Erythroblast (primary cell): ENCODE measurements around the gene NFIB.

ENCODE experiments used
- DNase-seq, 2 experiments: peaks; one replicate each; lab custom pipeline; 2025; lab: John Stamatoyannopoulos, UW
- GATA1 ChIP-seq: IDR thresholded peaks from 2 replicates; pipeline ENCODE4 v1.6.1; 2011; ENCODE audit warnings: low read depth, mild to moderate bottlenecking, control low read depth, low read length, moderate library complexity
- POLR2A ChIP-seq: IDR thresholded peaks from 2 replicates; pipeline ENCODE4 v1.6.1; 2011; ENCODE audit warnings: mild to moderate bottlenecking, low read length

NFIB gene

DNA sequence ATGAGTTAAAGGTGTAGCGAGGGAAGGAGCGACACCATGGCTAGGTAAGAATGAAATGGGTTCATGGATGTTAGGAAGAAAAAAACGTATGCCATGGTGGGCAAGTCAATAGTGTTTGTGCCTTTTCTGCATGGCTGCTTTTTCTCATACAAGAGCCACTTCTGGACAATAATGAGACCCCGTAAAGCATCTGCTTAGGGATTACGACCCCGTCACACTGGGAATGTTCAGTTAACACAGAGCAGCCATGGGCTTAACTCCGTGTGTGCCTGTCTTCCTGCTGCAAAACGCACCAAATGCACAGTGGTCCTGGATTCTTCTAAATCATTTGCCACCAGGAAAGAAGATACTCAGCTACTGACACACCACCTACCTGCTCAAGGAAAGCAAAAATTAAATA lies 81.8 kb downstream of the NFIB start:
- TF ChIP-seq POLR2A: no peak
- TF ChIP-seq GATA1: no peak
- DNase-seq: no peak

DNA sequence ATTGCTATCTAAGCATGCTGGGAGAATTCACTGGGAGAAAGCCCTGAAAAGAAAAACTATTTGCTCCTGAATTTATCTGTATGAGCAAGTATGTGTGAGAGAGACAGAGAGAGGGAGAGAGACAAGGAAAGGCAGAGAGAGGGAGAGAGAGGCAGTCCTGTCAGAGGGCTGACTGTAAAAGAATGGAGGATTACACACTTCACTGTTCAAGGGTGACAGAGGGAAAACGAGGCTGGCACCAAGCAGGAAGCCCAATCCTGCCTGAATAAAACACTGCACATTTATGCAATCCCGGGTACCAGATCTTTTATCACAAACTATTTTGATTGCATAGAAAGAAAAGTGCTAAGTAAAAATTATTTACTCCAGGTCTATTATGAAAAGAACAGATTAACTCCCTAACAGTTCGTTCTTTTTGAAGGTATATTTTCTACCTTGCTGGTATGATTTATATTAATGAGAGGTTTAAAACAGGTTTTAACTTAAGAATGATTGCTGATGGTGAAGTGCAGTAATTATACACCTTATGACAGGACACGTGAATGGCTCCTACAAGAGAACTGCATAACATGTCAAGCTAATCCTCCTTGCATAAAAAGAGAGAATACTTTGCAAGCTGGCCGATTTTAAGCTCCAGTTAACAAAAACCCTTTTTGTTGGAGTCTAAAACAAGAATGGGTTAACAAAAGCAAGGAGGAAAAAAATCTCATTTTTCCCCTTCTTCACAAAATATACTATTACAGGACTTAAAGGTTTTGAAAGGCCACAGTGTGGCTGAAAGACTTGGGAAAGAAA lies 82.5 kb downstream of the NFIB start:
- TF ChIP-seq GATA1 (no peak), POLR2A (no peak)
- no peak for DNase-seq

DNA sequence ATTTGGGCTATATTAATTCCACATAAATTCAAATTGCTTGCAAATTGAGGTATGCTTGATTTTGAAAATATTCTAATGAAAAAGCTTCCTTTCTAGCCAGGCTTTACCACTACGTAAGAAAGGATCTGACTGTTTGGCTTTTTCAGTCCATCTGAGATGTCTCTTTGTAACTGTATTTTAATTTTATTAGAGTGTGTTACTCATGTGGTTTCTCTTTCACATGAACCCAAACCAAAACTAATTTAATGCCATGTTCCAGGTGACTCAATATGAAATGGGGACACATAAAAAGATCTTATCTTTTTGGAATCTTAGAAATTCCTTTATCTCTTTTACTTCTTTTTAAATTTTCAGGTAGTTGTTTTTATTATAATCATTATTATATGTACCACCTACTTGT lies 85.3 kb downstream of the NFIB start:
- TF ChIP-seq GATA1 (no peak), POLR2A (no peak)
- no peak for DNase-seq

DNA sequence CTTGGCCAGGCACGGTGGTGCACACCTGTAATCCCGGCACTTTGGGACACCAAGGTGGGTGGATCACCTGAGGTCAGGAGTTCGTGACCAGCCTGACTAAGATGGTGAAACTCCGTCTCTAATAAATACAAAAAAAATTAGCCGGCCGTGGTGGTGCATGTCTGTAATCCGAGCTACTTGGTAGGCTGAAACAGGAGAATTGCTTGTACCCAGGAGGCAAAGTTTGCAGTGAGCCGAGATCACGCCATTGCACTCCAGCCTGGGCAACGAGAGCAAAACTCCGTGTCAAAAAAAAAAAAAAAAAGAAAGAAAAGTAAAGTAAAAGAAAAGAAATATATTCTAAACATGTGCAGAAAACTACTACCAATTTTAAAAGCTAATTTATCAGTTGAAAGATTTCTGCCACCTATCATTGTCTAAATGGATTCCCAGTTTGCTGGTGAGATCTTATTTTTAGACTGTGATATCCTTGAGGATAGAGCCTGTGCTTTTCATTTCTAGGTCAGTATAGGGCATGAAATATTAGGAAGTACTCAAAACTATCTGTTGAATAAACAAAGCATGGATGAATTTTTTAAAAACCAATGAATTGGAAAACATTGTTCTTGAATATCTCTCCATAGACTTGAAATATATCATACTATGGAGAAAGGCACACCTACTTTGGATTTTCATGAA lies 86.9 kb downstream of the NFIB start:
- TF ChIP-seq POLR2A: no peak
- TF ChIP-seq GATA1: no peak
- DNase-seq: no peak

DNA sequence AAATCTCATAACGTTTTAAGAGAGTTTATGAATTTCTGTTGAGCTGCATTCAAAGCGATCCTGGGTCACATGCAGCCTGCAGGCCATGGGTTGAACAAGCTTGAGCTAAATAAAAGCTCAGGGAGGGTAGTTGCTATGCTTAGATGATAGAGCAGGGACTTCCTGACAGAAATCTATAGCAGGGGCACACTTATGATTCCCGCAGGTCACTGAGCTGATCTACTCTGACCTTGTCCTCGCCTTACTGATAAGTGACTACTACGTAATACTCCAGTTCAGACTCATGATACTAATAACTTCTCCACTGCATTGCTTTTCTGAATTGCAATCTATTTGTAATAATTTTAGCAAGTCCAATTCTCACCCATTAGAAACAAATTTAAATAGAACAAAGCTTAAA lies 90.9 kb downstream of the NFIB start:
- no peak for DNase-seq
- no peak for TF ChIP-seq POLR2A
- TF ChIP-seq GATA1: no peak

DNA sequence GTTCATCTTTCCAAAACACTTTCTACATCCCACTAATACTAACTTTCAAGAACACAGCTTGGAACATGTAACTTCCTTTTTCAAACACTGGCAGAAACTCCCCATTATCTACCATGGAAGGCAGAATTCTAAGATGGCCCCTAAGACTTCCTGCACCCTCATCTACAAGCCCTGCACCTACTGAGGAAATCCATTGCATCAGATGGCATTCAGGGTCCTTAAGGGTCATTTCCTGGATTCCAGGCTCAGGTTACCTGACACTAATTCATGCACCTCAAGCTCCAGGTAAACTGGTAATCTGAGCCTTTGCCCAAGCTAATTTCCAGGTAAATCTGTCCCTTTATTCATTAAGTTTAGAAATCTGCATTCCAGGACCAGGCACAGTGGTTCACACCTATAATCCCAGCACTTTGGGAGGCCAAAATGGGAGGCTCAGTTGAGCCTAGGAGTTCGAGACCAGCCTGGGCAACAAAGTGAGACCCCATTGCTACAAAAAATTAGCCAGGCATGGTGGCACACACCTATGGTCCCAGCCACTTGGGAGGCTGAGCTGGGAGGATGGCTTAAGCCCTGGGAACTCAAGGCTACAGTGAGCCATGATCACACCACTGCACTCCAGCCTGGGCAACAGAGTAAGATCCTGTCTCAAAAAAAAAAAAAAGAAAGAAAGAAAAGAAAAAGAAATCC lies 91.6 kb downstream of the NFIB start:
- no peak for TF ChIP-seq GATA1
- TF ChIP-seq POLR2A: no peak
- no peak for DNase-seq

DNA sequence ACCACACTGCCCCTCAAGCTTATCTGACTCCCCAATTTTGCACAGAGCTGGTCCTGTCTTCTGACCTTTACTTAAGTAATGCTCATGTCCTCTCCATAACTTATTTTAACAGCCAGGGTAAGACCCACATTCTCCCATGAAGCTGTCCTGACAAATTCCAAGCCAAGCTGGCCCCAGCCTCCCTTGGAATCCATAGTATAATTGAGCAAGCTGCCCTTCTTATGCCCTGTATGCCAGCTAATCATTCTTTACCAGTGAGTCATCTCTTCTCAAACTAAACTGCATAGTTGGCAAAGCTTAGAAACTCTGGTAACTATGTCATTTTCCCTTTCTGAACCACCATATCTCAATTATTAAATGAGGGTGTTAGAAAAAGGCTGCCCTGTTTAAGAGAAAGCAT lies 92.4 kb downstream of the NFIB start:
- no peak for DNase-seq
- TF ChIP-seq GATA1: no peak
- TF ChIP-seq POLR2A: no peak

DNA sequence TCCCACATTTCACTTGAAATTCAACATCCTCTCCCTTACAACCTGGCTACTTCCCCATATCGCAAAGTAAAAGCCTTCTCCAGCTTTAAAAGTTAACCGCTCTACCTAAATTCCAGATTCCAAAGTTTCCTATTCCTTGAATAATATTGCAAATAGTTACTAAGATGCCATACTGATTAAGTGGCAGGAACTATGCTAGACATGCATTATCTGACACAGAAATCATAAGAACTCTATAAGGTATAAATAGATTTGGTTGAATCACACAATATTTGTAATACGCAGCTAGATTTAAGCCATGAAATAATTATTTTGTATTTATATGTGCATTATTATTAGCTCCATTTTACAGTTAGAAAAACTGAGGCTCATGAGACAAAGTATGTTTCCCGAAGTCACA lies 92.8 kb downstream of the NFIB start:
- TF ChIP-seq GATA1 (no peak), POLR2A (no peak)
- DNase-seq: no peak

DNA sequence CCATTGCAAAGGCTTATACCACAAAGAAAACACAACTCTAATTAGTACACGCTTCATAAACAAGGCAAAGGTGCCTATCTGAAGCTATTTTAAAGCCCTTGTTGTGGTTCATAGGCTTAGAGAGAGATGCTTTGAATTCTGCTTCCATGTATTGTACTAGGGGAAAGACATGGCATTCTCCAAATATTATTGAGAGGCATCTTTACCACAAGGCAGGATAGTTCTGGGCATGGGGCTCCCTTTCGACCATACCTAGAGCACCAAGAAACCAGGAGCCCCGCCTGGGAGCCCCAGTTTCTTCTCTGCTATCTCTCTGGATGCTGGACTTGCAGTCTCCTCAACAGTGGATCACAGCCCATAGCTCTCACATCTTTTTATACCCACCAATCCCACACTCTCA lies 93.7 kb downstream of the NFIB start:
- TF ChIP-seq POLR2A: no peak
- TF ChIP-seq GATA1: no peak
- no peak for DNase-seq

DNA sequence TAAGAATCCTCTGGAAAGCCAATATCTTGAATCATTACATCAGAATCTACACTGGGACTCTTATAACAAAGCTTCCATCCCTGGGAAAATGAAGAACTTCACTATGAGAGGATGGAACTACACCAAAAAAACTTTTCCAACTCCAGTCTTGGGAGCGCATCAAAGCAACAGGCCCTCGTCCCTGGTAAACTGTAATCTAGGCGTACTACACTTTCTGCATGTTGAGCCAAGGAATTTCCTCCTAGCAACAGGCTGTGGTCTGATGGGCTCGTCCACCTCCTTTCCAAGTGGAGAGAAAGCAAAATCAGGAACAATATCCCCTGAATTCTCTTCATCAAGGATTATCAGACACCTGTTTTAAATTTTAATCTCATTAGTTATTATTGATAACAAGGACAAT lies 94.1 kb downstream of the NFIB start:
- no peak for DNase-seq
- TF ChIP-seq POLR2A: no peak
- TF ChIP-seq GATA1: no peak

DNA sequence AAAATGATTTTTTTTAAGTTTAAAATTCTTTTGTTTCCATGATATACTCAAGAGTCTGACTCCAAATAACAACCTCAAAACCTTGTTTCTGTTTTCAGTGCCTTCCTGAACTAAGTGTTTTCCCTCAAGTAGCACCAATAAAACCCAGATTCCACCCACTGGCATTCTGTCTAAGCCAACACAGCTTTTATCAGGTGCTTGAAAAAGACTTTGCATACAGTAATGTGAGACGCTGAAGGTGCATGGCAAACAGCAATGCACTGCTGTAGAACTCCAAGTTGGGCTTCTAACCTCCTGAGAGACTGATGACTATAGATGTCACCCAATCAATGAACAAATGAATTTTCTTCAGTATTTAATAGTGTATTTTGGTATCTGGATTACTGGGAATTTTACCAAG lies 95.7 kb downstream of the NFIB start:
- no peak for TF ChIP-seq POLR2A

DNA sequence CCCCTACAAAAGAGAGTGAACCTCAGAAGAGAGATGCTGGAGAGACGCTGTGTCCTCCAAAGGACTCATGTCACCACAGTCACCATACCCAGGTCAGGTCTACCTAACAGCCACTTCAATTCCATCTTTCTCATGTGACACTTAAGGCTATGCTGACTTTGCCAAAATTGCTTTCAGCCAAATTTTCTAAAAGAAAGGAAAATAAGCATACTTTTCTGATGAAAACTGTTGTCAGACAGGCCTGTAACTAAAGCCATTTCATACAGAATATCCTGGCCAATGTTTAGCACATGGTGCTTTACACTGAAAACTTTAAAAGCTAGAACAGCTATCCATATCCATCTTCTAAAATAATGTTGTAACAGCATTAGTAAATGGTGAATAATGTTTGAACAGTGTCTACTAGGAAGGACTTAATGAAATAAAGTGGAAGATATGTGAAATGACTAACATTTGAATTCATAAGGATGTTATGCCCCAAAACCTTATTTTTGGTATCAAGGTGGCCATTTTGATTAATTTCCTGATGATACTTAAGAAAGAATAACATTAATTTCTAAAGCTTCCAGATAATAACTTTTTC lies 97.2 kb downstream of the NFIB start:
- DNase-seq: no peak
- TF ChIP-seq POLR2A (no peak), GATA1 (no peak)

More for the DNA sequence above, 95.7 kb downstream of the NFIB start:
- DNase-seq: no peak

DNA sequence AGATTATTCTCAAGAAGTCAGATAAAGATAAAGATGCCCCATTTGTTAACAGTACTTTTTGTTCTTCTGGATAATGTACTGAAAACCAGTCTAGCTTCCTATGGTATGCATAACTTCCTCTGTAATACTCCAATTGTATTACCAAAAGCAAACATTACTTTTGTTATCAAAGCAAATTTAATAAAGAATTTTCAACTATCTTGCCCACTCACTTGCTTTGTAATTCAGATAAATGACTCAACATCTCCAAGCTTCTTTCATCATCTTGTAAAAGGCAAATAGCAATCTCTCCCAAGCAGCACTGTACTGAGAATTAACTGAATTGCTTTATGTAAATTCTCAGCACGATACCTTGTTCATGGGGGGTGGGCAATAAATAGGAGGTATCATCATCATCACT lies 98.3 kb downstream of the NFIB start:
- no peak for TF ChIP-seq POLR2A
- TF ChIP-seq GATA1: no peak
- DNase-seq: peak in 1 of 2 experiments; percentile 22

DNA sequence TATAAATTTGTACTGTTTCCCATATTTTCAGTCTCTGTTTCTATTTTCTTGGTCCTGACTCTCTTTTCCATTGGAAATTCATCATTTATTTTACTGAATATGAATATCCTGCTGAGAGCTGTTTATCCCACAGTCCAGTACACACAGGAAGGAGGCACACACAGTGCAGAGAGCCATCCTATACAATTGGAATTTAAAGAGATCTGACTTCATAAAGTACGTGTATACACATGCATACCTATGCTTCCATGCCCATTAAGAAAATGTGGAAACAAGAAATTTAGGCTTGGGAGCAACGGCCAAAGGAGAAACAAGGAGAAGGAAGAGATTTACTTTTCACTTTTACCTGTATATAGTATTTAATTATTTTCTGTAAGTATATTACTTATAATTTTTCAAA lies 99.2 kb downstream of the NFIB start:
- TF ChIP-seq POLR2A: no peak
- TF ChIP-seq GATA1: no peak
- no peak for DNase-seq
